A549 (cell line): ENCODE results near the gene ADGRF4. TPM values are rescaled to one million over a fixed set of nuclear protein-coding genes. Genes with fewer than 3 reads are reported as not detected.

Experiments used
- ATAC-seq, 2 experiments: fragments of 200-7000 bp in 1 of 2; fragments of >200 bp in 1 of 2; cut with Nextera tagmentation in 1 of 2; cut with Tn5 transposase in 1 of 2; 3 replicates each; pipeline versions ENCODE4 v1.8.0 to v1.9.1; 2018 to 2020; ENCODE audit warnings: mild to moderate bottlenecking in 1 of 2, moderate library complexity in 1 of 2
- CTCF ChIA-PET: fragments of 300-600 bp; sonication (Branson Sonifier 250); formaldehyde crosslinking; extraction: SDS; loops from one replicate; lab custom pipeline; 2021; ENCODE audit warnings: antibody characterized with exemption, inconsistent platforms; lab: Yijun Ruan, JAX
- POLR2A ChIA-PET: fragments of 350-600 bp; formaldehyde crosslinking; extraction: SDS; loops from one replicate; lab custom pipeline; 2021; ENCODE audit warnings: antibody characterized with exemption, inconsistent platforms; lab: Yijun Ruan, JAX
- DNase-seq, 2 experiments: peaks; one replicate each; pipeline versions ENCODE4 v3.0.0 to v3.0.0-alpha.2; 2011 to 2016; ENCODE audit warnings: low read depth in 1 of 2, low spot score in 1 of 2
- FAIRE-seq: peaks from 2 replicates; lab custom pipeline; 2011; peaks lifted over from hg19 to GRCh38; lab: Jason Lieb, UNC
- H3K27ac ChIP-seq, 2 experiments: fragments of >200 bp; sonication (Bioruptor Twin); formaldehyde crosslinking; 3 replicates each; pipeline ENCODE4 v1.5.1; 2016 to 2017
- H3K4me1 ChIP-seq: fragments of >200 bp; sonication (Bioruptor Twin); formaldehyde crosslinking; 3 replicates; pipeline ENCODE4 v1.6.1; 2016
- H3K4me2 ChIP-seq: fragments of >200 bp; sonication (Bioruptor Twin); formaldehyde crosslinking; 3 replicates; pipeline ENCODE4 v1.6.1; 2016
- H3K4me3 ChIP-seq: fragments of >200 bp; sonication (Bioruptor Twin); formaldehyde crosslinking; 3 replicates; pipeline ENCODE4 v1.5.1; 2016
- H3K9me3 ChIP-seq: fragments of >200 bp; sonication (Bioruptor Twin); formaldehyde crosslinking; 3 replicates; pipeline ENCODE4 v1.6.1; 2016
- CBX2 ChIP-seq: fragments of 200-600 bp; sonication (generic); IDR thresholded peaks from 2 replicates; pipeline ENCODE4 v1.6.1; 2016; ENCODE audit warnings: low read depth, mild to moderate bottlenecking, borderline replicate concordance
- CHD2 ChIP-seq: fragments of 150-350 bp; IDR thresholded peaks from 2 replicates; pipeline ENCODE4 v1.6.1; 2014; ENCODE audit warnings: low read length; ENCODE audit not compliant: partially characterized antibody
- EHF ChIP-seq: fragments of 250-450 bp; sonication (Bioruptor Pico); IDR thresholded peaks from 2 replicates; pipeline ENCODE4 v1.5.0; 2020; ENCODE audit warnings: mild to moderate bottlenecking
- EHMT2 ChIP-seq: fragments of 200-600 bp; sonication (generic); IDR thresholded peaks from 2 replicates; pipeline ENCODE4 v1.6.1; 2016; ENCODE audit warnings: antibody characterized with exemption, low read depth, mild to moderate bottlenecking, moderate library complexity
- EP300 ChIP-seq, 2 experiments: fragments of >200 bp; sonication (Bioruptor Twin); formaldehyde crosslinking; IDR thresholded peaks; 2 replicates in 1 of 2; 3 replicates in 1 of 2; pipeline ENCODE4 v1.6.1; 2016 to 2017
- FOSB ChIP-seq: fragments of 250-450 bp; sonication (Bioruptor Pico); IDR thresholded peaks from 2 replicates; pipeline ENCODE4 v1.5.0; 2020; ENCODE audit warnings: mild to moderate bottlenecking, moderate library complexity
- FOSL2 ChIP-seq, 2 experiments: fragments of 450-650 bp in 1 of 2; fragments of >200 bp in 1 of 2; sonication (Bioruptor Twin) in 1 of 2; formaldehyde crosslinking; IDR thresholded peaks; 2 replicates each; pipeline versions ENCODE4 v1.5.0 to v1.6.1; 2016 to 2020; ENCODE audit warnings: mild to moderate bottlenecking in 1 of 2, moderate library complexity in 1 of 2
- GATA3 ChIP-seq: IDR thresholded peaks from 2 replicates; pipeline ENCODE4 v1.6.1; 2012; ENCODE audit warnings: borderline replicate concordance
- HDAC2 ChIP-seq: fragments of 200-600 bp; sonication (generic); IDR thresholded peaks from 2 replicates; pipeline ENCODE4 v1.6.1; 2016
- JUNB ChIP-seq: fragments of >200 bp; sonication (Bioruptor Twin); formaldehyde crosslinking; IDR thresholded peaks from 2 replicates; pipeline ENCODE4 v1.6.1; 2016
- KDM5A ChIP-seq: fragments of 200-600 bp; sonication (generic); IDR thresholded peaks from 2 replicates; pipeline ENCODE4 v1.6.1; 2016; ENCODE audit warnings: antibody characterized with exemption, mild to moderate bottlenecking
- MAX ChIP-seq: IDR thresholded peaks from 2 replicates; pipeline ENCODE4 v1.6.1; 2012
- NR3C1 ChIP-seq: fragments of >200 bp; sonication (Bioruptor Twin); formaldehyde crosslinking; IDR thresholded peaks from 3 replicates; pipeline ENCODE4 v1.6.1; 2017
- PHF8 ChIP-seq: fragments of 200-600 bp; sonication (generic); IDR thresholded peaks from 2 replicates; pipeline ENCODE4 v1.6.1; 2016; ENCODE audit warnings: low read depth, mild to moderate bottlenecking, antibody characterized with exemption, moderate library complexity, borderline replicate concordance
- RFX5 ChIP-seq: fragments of 450-650 bp; IDR thresholded peaks from 2 replicates; pipeline ENCODE4 v1.7.1; 2014; ENCODE audit warnings: antibody characterized with exemption, mild to moderate bottlenecking, moderate library complexity
- TFCP2L1 ChIP-seq: fragments of 250-450 bp; sonication (Bioruptor Pico); IDR thresholded peaks from 2 replicates; pipeline ENCODE4 v1.5.0; 2021; ENCODE audit warnings: mild to moderate bottlenecking
- TP53 ChIP-seq: fragments of 250-450 bp; sonication (Bioruptor Pico); IDR thresholded peaks from 2 replicates; pipeline ENCODE4 v1.5.0; 2021; ENCODE audit warnings: mild to moderate bottlenecking, moderate library complexity
- WGBS: methylation state at CpG from one replicate; pipeline ENCODE4 v1.1.6; 2017; ENCODE audit errors: missing lambda C conversion rate; 5-methylcytosine and 5-hydroxymethylcytosine counted together
- polyA plus RNA-seq, 4 experiments: library from polyadenylated mRNA; depleted of rRNA in 3 of 4; stranded (reverse); fragments of >200 nt; fragmentation: RNase III in 1 of 4; extraction: RNeasy Plus Mini Kit Qiagen cat#74134 plus additional on column Dnase treatment in 1 of 4; gene quantifications; 2 replicates in 3 of 4; 3 replicates in 1 of 4; pipeline ENCODE4 v1.2.3, GENCODE V29; 2011 to 2017
- TF ChIP-seq, protein P1 (sequence below): IDR thresholded peaks from 2 replicates; pipeline ENCODE4 v1.6.1; 2012; ENCODE audit warnings: low read depth, borderline replicate concordance

The ADGRF4 gene
- polyA plus RNA-seq, 2 of the 4 experiments (the other 2 are of a cell fraction): 5.8 to 9.2 TPM

DNA sequence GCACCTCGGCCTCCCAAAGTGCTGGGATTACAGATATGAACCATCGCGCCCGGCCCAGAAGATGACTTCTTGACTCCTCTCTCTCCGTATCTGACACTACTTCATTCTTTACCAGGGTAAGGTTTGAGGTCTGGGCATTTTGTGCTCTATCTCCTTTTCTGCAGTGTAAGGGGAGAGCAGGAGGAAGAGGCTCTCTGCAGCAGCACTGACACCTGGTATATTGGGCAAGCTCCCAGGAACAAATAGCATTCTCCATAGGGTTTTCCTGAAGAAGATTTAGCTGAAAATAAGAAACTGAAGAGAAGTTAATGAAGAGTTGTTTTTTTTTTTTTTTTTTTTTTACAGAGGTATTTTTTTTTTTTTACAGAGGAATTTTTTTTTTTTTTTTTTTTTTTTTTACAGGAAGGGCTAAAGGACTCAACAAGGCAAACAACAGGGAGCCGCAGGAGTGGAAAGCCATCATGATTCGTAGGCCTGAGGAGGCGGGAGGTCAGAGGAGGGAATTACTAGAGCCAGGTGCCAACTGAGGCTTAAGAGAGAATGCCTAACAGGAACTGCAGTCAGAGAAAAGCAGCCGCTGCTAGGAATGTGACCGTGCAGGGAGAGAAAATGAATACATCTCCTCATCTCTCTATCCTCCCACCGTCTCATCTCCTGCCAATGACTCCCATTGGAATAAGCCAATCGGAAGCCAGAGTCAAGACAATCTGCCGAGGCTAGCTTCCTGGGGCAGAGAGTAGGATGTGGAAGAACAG lies 34.7 kb upstream of the ADGRF4 start:
- CTCF ChIA-PET: no interaction called here
- no peaks in the 10 kb centered on the region for H3K9me3 ChIP-seq
- DNase-seq (no peak), ATAC-seq (no peak), FAIRE-seq (no peak)
- no peak overlapping the region for H3K4me2 ChIP-seq
- POLR2A ChIA-PET: interaction anchor here (0.6 kb wide), 1 partner anchor 50 kb away, joined by 3 read pairs; no protein-coding TSS in a partner anchor
- no peak overlapping the region for H3K4me3 ChIP-seq
- WGBS: 82% methylated on average over 13 of the region's 13 CpGs
- no peak overlapping the region for H3K27ac ChIP-seq
- TF ChIP-seq RFX5 (no peak), JUNB (no peak)
- no peaks in the 10 kb centered on the region; the same call in 2 of the 3 replicates for H3K4me1 ChIP-seq

GRCh38 chr6:47665112-47665511 lies 33.3 kb upstream of the ADGRF4 start:
- ChIA-PET CTCF (no interaction called here), POLR2A (no interaction called here)
- FAIRE-seq (no peak), ATAC-seq (no peak), DNase-seq (no peak)
- Histone ChIP-seq H3K4me1 (peaks cover 12% of the 10 kb centered on the region), H3K4me2 (no peak overlapping the region), H3K9me3 (no peaks in the 10 kb centered on the region), H3K4me3 (no peak overlapping the region), H3K27ac (no peak overlapping the region)
- TF ChIP-seq CBX2 (no peak), TFCP2L1 (no peak), MAX (no peak), TP53 (CRISPR knock-in tag) (no peak)
- TF ChIP-seq, protein P1, sequence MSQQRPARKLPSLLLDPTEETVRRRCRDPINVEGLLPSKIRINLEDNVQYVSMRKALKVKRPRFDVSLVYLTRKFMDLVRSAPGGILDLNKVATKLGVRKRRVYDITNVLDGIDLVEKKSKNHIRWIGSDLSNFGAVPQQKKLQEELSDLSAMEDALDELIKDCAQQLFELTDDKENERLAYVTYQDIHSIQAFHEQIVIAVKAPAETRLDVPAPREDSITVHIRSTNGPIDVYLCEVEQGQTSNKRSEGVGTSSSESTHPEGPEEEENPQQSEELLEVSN: no peak
- 37% methylated on average over 3 of the region's 3 CpGs for WGBS

DNA sequence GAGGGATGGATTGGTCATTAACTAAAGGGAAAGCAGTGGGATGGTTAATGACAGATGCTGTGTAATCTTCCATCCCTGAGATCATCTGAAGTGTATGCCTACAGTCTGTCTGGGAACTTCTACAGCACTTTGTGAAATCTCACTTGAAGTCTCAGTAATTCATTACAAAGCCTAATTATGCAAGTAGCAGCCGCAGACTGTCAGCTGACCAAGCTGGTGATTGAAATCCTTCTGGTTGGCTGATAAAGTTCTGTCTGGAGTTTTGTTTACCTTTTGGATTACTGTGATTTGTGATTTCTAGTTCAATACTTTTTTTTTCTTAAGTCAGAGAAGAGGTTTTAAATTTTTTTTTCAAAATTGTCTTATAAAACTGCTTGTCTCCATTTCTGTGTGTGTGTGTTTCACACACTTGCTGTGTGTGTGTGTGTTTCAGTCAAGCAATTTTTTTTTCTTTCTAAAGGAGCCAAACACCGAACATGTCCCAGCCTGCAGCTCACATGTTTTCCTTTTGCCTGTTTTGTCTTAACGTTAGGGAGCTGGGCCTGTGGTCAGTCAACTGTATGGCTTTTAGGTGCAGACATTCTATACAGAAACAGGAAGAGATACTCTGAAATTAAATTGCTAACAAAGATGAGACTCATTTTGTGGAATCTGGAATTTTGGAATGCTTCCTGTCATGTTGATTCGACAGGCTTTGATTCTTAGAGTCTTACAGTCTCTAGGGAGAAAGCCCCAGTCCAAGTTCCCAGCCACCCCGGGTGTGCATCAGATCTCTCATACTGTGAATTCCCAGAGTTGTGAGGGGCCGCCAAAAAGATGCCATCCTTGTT lies 28.5 kb upstream of the ADGRF4 start:
- 26% methylated on average over 6 of the region's 6 CpGs for WGBS
- H3K27ac ChIP-seq: peak overlapping the region; percentile 62 to 76
- TF ChIP-seq RFX5 (no peak), JUNB (no peak), FOSB (CRISPR knock-in tag) (no peak), KDM5A (no peak), PHF8 (no peak), FOSL2 (IDR thresholded peaks at IDR 0.05) (no peak), FOSL2 (CRISPR knock-in tag; IDR thresholded peaks at IDR 0.05) (no peak), EP300 (IDR thresholded peaks at IDR 0.05) (no peak), TP53 (CRISPR knock-in tag) (no peak), HDAC2 (no peak), EHMT2 (no peak), GATA3 (no peak)
- TF ChIP-seq, protein P1: no peak

GRCh38 chr6:47670851-47671250 lies 27.5 kb upstream of the ADGRF4 start:
- TF ChIP-seq EHF (CRISPR knock-in tag) (no peak), CHD2 (no peak), NR3C1 (no peak)
- WGBS: 69% methylated on average over 3 of the region's 3 CpGs
- CTCF ChIA-PET: interaction anchor here (1.6 kb wide), 1 partner anchor 63 kb away, joined by 3 read pairs; no protein-coding TSS in a partner anchor

More for the DNA sequence above, 28.5 kb upstream of the ADGRF4 start:
- no peak for FAIRE-seq
- H3K4me3 ChIP-seq: no peak overlapping the region
- ChIA-PET POLR2A (no interaction called here), CTCF (interaction anchor here (0.9 to 1.6 kb wide), 3 partner anchors 14 to 64 kb away, joined by 3 read pairs; no protein-coding TSS in a partner anchor)
- ATAC-seq: peak; percentile 54 to 66; a peak in 4 of 6 replicates
- H3K4me2 ChIP-seq: peak overlapping the region; percentile 61
- peaks cover 23% of the 10 kb centered on the region for H3K4me1 ChIP-seq
- H3K9me3 ChIP-seq: no peaks in the 10 kb centered on the region
- peak in 1 of 2 experiments; percentile 20 for DNase-seq

More at GRCh38 chr6:47670851-47671250, 27.5 kb upstream of the ADGRF4 start:
- H3K4me1 ChIP-seq: peaks cover 23% of the 10 kb centered on the region
- POLR2A ChIA-PET: no interaction called here
- peak overlapping the region in 1 of 2 experiments; percentile 62; a peak in 1 of 6 replicates for H3K27ac ChIP-seq
- DNase-seq (no peak), ATAC-seq (no peak), FAIRE-seq (no peak)
- no peak overlapping the region for H3K4me3 ChIP-seq
- H3K9me3 ChIP-seq: 0 out of 3 replicates have a peak, but pooled peaks cover 3% of the 10 kb centered on the region
- H3K4me2 ChIP-seq: peak overlapping the region; percentile 61
